Measurements from ENCODE around the gene CD300LB. TPM values are rescaled to one million over a fixed set of nuclear protein-coding genes. Genes with fewer than 3 reads are reported as not detected.
A peak's percentile ranks its signal among the peaks of the same experiment; 100 is the strongest.

Gene CD300LB
- polyA plus RNA-seq, 3 donors, result 88.0 to 102 (median 92.9) TPM

DNA sequence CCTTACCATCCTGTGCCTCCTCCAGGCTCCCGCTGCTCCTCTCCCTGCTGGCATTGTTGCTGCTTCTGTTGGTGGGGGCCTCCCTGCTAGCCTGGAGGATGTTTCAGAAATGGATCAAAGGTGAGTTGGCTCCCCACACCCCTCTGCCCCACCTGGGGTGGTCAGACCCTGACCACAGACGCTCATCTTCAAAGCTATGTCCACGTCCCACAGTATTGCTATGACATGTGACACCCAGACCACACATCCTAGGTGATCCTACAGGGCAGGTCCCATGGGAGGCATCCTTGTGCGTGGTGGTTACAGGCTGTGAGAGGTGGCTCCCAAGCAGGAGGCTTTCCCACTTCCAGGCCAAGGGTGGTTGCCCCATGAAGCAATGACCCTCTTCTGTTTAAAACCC lies 53.9 kb downstream of the CD300LB start:
- Mint-ChIP-seq H3K4me3 (peak overlapping the region in 1 of 2 donors; percentile 12), H3K4me1 (peaks cover 46% of the 10 kb centered on the region), H3K9me3 (peaks cover 11 to 21% (median 13%) of the 10 kb centered on the region in 7 donors), H3K36me3 (peaks cover 87 to 94% of the 10 kb centered on the region in 2 donors), H3K27me3 (ENCODE audit: low read depth in 3 of 3) (peaks cover 0 to 5% (median 0%) of the 10 kb centered on the region in 3 donors), H3K27ac (peak overlapping the region; percentile 84 to 95 (median 90))
- DNase-seq, result no peak
- WGBS (ENCODE audit: insufficient coverage), result 90% methylated on average over 2 of the region's 4 CpGs
- H3K4me1 ChIP-seq (ENCODE audit: control insufficient read depth in 1 of 2, insufficient read depth in 2 of 2, low read length in 2 of 2), result peaks cover 34 to 42% of the 10 kb centered on the region in 2 donors
- H3K9ac ChIP-seq (ENCODE audit: insufficient read depth, low read length, poor library complexity, severe bottlenecking), result no peak overlapping the region
- peak overlapping the region in 1 of 3 experiments; percentile 66 for H3K4me3 ChIP-seq (replicated peaks in 1 of 3; ENCODE audit: low read depth in 2 of 3, low read length in 3 of 3)
- H3K9me3 ChIP-seq (replicated peaks in 1 of 2; ENCODE audit: control insufficient read depth in 1 of 2, insufficient read depth in 1 of 2, low read length in 2 of 2), result peaks cover 10 to 11% of the 10 kb centered on the region in 2 donors
- no peaks in the 10 kb centered on the region for H3K27me3 ChIP-seq (ENCODE audit: control insufficient read depth in 2 of 2, insufficient read depth in 2 of 2, low read length in 2 of 2)
- peaks cover 94% of the 10 kb centered on the region for H4K20me1 ChIP-seq (ENCODE audit: insufficient read depth, low read length)
- intact Hi-C loops (cut with micrococcal nuclease), result no loop called here
- peaks cover 37% of the 10 kb centered on the region for H3K79me2 ChIP-seq (ENCODE audit: insufficient read depth, low read length)
- H2AFZ ChIP-seq (ENCODE audit: insufficient read depth, low read depth, low read length, poor library complexity, severe bottlenecking), result no peak overlapping the region
- peaks cover 81 to 88% of the 10 kb centered on the region in 2 donors for H3K36me3 ChIP-seq (replicated peaks in 1 of 2; ENCODE audit: control insufficient read depth in 1 of 2, insufficient read depth in 2 of 2, low read length in 2 of 2)
- TF ChIP-seq, protein P1, sequence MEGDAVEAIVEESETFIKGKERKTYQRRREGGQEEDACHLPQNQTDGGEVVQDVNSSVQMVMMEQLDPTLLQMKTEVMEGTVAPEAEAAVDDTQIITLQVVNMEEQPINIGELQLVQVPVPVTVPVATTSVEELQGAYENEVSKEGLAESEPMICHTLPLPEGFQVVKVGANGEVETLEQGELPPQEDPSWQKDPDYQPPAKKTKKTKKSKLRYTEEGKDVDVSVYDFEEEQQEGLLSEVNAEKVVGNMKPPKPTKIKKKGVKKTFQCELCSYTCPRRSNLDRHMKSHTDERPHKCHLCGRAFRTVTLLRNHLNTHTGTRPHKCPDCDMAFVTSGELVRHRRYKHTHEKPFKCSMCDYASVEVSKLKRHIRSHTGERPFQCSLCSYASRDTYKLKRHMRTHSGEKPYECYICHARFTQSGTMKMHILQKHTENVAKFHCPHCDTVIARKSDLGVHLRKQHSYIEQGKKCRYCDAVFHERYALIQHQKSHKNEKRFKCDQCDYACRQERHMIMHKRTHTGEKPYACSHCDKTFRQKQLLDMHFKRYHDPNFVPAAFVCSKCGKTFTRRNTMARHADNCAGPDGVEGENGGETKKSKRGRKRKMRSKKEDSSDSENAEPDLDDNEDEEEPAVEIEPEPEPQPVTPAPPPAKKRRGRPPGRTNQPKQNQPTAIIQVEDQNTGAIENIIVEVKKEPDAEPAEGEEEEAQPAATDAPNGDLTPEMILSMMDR (IDR thresholded peaks at IDR 0.05), result no peak
- peak overlapping the region; percentile 81 to 83 for H3K27ac ChIP-seq (ENCODE audit: low read depth in 1 of 2, low read length in 2 of 2)
- peak overlapping the region; percentile 63 for H3K4me2 ChIP-seq (replicated peaks; ENCODE audit: extremely low read depth, low read length, poor library complexity, severe bottlenecking)

DNA sequence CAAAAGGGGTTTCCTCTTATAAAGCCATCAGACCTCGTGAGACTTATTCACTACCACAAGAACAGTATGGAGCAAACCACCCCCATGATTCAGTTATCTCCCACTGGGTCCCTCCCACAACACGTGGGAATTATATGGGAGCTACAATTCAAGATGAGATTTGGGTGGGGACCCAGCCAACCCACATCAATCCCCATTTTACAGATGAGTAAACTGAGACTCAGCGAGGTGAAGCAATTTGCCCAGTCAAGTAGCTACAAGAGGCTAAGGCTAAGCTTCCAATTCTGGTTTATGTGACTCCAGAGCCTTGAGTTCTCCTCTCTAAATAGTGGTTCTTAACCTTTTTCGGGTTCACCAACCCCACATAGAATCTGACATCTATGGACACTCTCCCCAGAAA lies 56.1 kb downstream of the CD300LB start:
- Histone ChIP-seq H3K79me2 (ENCODE audit: insufficient read depth, low read length) (peaks cover 59% of the 10 kb centered on the region), H3K4me3 (replicated peaks in 1 of 3; ENCODE audit: low read depth in 2 of 3, low read length in 3 of 3) (no peak overlapping the region), H3K27me3 (ENCODE audit: control insufficient read depth in 2 of 2, insufficient read depth in 2 of 2, low read length in 2 of 2) (no peaks in the 10 kb centered on the region), H3K9me3 (replicated peaks in 1 of 2; ENCODE audit: control insufficient read depth in 1 of 2, insufficient read depth in 1 of 2, low read length in 2 of 2) (peaks cover 10 to 11% of the 10 kb centered on the region in 2 donors), H3K36me3 (replicated peaks in 1 of 2; ENCODE audit: control insufficient read depth in 1 of 2, insufficient read depth in 2 of 2, low read length in 2 of 2) (peaks cover 74 to 88% of the 10 kb centered on the region in 2 donors), H3K9ac (ENCODE audit: insufficient read depth, low read length, poor library complexity, severe bottlenecking) (no peak overlapping the region), H2AFZ (ENCODE audit: insufficient read depth, low read depth, low read length, poor library complexity, severe bottlenecking) (no peak overlapping the region), H3K4me1 (ENCODE audit: control insufficient read depth in 1 of 2, insufficient read depth in 2 of 2, low read length in 2 of 2) (peaks cover 37 to 50% of the 10 kb centered on the region in 2 donors), H4K20me1 (ENCODE audit: insufficient read depth, low read length) (peaks cover 98% of the 10 kb centered on the region), H3K4me2 (replicated peaks; ENCODE audit: extremely low read depth, low read length, poor library complexity, severe bottlenecking) (no peak overlapping the region), H3K27ac (ENCODE audit: low read depth in 1 of 2, low read length in 2 of 2) (no peak overlapping the region)
- DNase-seq, result no peak
- 94% methylated on average over 2 of the region's 4 CpGs for WGBS (ENCODE audit: insufficient coverage)
- Mint-ChIP-seq H3K36me3 (peaks cover 84 to 91% of the 10 kb centered on the region in 2 donors), H3K4me1 (peaks cover 54% of the 10 kb centered on the region), H3K27me3 (ENCODE audit: low read depth in 3 of 3) (peaks cover 0 to 5% (median 0%) of the 10 kb centered on the region in 3 donors), H3K27ac (no peak overlapping the region), H3K4me3 (no peak overlapping the region), H3K9me3 (peaks cover 11 to 21% (median 13%) of the 10 kb centered on the region in 7 donors)
- TF ChIP-seq, protein P1 (IDR thresholded peaks at IDR 0.05), result no peak
- intact Hi-C loops (cut with micrococcal nuclease), result no loop called here
